ENCODE measurements around the gene TOX3. TPM values are rescaled to one million over a fixed set of nuclear protein-coding genes. Genes with fewer than 3 reads are reported as not detected.

TOX3 gene
- not detected in 2 replicates for total RNA-seq

DNA sequence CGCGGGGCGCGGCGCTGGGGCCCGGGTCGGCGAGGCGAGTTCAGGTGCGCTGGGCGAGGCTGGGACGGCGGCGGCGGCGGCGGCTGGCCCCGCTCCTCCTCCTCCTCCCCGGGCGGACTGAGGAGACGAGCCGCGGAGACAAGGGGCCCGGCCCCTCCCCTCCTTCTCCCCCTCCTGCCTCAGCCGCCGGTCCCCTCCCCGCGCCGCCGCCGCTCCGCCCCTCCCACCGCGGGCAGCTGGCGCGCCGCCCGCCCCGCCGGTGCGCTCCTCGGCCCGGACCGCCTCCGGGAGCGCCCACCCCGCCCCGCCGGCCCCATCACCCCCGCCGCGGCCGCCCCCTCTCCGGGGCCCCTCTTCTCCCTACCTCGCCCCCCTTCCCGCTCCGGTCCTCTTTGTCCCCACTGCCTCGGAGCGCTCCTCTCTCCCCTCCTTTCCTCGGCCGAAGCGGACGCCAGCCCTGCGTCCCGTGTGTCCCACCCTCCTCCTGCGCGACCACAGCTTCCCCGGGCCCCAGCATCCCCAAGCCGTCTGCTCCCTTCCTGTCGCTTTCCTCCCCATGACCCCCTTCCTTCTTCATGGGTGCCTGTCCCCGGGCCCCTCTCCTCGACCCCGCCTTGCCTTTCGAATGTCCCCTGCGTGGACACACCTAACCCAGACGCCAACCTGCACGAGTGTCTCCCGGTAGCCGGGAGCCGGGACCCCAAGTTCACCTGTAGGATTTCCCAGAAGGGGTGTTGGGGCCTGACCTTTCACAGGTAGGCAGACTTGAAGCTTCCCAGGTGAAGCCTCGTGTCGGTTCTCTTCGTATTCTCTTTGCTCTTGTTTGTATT lies at the start of gene TOX3:
TSS of gene TOX3 (minus strand) at position 140 of the 830 bp plus-strand sequence. CDS start 420 bp downstream, outside the sequence.
- H3K27me3 Mint-ChIP-seq: peaks cover 36% of the 10 kb centered on the region
- DNase-seq (no peak), ATAC-seq (ENCODE audit: low read depth) (no peak)
- H3K4me3 Mint-ChIP-seq: no peak within 1 kb of the TSS
- TF ChIP-seq, protein P1, sequence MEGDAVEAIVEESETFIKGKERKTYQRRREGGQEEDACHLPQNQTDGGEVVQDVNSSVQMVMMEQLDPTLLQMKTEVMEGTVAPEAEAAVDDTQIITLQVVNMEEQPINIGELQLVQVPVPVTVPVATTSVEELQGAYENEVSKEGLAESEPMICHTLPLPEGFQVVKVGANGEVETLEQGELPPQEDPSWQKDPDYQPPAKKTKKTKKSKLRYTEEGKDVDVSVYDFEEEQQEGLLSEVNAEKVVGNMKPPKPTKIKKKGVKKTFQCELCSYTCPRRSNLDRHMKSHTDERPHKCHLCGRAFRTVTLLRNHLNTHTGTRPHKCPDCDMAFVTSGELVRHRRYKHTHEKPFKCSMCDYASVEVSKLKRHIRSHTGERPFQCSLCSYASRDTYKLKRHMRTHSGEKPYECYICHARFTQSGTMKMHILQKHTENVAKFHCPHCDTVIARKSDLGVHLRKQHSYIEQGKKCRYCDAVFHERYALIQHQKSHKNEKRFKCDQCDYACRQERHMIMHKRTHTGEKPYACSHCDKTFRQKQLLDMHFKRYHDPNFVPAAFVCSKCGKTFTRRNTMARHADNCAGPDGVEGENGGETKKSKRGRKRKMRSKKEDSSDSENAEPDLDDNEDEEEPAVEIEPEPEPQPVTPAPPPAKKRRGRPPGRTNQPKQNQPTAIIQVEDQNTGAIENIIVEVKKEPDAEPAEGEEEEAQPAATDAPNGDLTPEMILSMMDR (IDR thresholded peaks at IDR 0.05): no peak
- intact Hi-C loops (cut with micrococcal nuclease): no loop called here
- ChIA-PET POLR2A (no interaction called here), CTCF (no interaction called here)
- no peak within 1 kb of the TSS for H3K27ac Mint-ChIP-seq
- no peaks in the 10 kb centered on the region for H3K9me3 Mint-ChIP-seq
- no peaks in the 10 kb centered on the region for H3K36me3 Mint-ChIP-seq (ENCODE audit: low read depth)
- peaks cover 10% of the 10 kb centered on the region for H3K4me1 Mint-ChIP-seq

DNA sequence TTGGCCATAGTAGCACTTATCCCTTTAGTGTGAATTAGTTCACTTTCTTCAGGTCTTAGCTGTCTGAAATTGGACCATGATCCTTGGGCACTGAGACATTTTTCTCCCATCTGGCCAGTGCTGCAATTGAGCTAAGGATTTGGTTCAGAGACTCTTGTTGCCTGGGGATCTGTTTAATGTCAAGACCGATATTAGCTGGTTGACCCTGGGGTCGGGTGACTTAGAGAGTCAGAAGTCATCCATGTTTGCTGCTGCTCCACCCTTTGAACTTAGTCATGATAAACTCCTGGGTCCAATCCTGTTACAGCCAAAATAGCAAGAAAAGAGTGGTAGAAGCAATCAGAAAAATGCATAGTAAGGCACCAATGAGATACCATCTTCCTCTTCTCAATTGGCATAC lies 45.8 kb upstream of the TOX3 start:
- H3K9me3 Mint-ChIP-seq: no peaks in the 10 kb centered on the region
- no peak overlapping the region for H3K27ac Mint-ChIP-seq
- TF ChIP-seq, protein P1 (IDR thresholded peaks at IDR 0.05): no peak
- no peak overlapping the region for H3K4me3 Mint-ChIP-seq
- CTCF ChIA-PET: no interaction called here
- intact Hi-C loops (cut with micrococcal nuclease): no loop called here
- H3K4me1 Mint-ChIP-seq: no peaks in the 10 kb centered on the region
- no peaks in the 10 kb centered on the region for H3K27me3 Mint-ChIP-seq
- ATAC-seq (ENCODE audit: low read depth): no peak
- no peak for DNase-seq
- no peaks in the 10 kb centered on the region for H3K36me3 Mint-ChIP-seq (ENCODE audit: low read depth)
- POLR2A ChIA-PET: no interaction called here

DNA sequence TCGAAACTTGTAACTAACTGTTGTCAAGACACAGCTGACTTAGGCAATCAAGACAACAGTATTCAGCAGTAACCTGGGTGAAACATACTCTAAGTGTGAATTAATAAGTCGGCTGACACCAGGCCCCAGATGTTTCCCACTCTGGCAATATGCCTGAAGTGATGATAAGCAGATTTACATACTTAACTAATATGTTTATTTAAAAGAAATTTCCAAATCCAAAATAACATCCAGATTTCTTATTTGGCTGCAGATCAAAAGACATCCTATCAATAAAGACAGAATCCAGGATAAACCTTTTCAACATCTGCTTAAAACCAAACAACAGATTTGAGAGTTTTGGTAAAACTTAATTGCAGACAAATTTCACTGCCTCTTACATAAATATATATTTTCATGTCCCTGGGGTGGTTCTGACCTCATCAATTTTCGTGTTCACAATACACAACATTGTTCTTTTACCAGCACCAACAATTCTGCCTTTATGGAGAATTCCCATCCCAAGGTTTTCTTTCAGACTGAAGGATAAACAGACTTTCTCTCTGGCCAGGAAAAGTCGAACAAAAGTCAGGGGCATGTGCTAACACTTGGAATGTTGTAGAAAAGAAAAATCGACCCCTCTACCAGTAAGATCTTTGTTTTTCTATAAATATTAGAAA lies 45.1 kb upstream of the TOX3 start:
- Mint-ChIP-seq H3K27ac (no peak overlapping the region), H3K9me3 (no peaks in the 10 kb centered on the region), H3K36me3 (ENCODE audit: low read depth) (no peaks in the 10 kb centered on the region), H3K4me1 (no peaks in the 10 kb centered on the region), H3K4me3 (no peak overlapping the region), H3K27me3 (no peaks in the 10 kb centered on the region)
- ATAC-seq (ENCODE audit: low read depth): no peak
- TF ChIP-seq, protein P1 (IDR thresholded peaks at IDR 0.05): no peak
- CTCF ChIA-PET: no interaction called here
- DNase-seq: no peak
- intact Hi-C loops (cut with micrococcal nuclease): no loop called here
- POLR2A ChIA-PET: no interaction called here

DNA sequence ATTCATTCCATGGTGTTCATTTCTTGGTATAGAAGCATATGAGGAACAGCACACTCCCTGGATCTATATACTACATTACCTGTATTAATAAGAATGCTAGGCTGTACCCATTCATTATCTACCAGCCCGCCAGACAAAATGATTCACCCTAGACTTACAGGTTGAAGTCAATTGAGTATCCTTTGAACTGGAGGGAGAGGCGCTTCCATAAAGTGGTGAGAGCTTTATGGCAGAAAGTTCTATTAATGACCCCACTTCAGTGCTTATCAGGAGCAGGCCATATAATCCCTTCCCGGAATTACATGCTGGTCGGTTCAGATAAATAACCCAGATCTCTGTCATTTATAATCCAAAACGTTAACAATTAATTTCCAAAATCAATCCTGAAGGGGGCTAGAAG lies 44.5 kb upstream of the TOX3 start:
- no peak for ATAC-seq (ENCODE audit: low read depth)
- no peak overlapping the region for H3K4me3 Mint-ChIP-seq

DNA sequence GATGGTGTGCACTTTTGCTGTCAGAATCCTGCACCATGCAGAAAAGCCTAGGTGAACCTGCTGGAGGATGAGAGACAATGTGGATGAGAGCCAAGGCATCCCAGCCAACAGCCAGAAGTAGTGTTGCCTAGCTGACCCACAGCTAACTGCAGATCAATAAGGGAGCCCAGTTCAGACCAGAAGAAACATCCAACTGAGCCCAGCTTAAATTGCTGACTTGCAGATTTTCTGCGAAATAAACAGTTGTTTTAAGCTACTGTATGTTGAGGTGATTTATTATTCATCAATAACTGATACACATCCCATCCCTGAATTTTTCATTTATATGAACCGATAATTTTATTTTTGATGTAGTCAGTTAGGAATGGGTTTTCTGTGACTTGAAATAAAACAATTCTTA lies 39.2 kb upstream of the TOX3 start:
- H3K27ac Mint-ChIP-seq: no peak overlapping the region
- H3K4me3 Mint-ChIP-seq: no peak overlapping the region
- no peaks in the 10 kb centered on the region for H3K4me1 Mint-ChIP-seq
- TF ChIP-seq, protein P1 (IDR thresholded peaks at IDR 0.05): no peak
- ChIA-PET CTCF (no interaction called here), POLR2A (no interaction called here)
- DNase-seq (no peak), ATAC-seq (ENCODE audit: low read depth) (no peak)
- intact Hi-C loops (cut with micrococcal nuclease): no loop called here
- H3K27me3 Mint-ChIP-seq: no peaks in the 10 kb centered on the region
- H3K9me3 Mint-ChIP-seq: no peaks in the 10 kb centered on the region
- no peaks in the 10 kb centered on the region for H3K36me3 Mint-ChIP-seq (ENCODE audit: low read depth)

More for the DNA sequence above, 44.5 kb upstream of the TOX3 start:
- no peak for DNase-seq
- H3K36me3 Mint-ChIP-seq (ENCODE audit: low read depth): no peaks in the 10 kb centered on the region
- ChIA-PET POLR2A (no interaction called here), CTCF (no interaction called here)
- H3K27ac Mint-ChIP-seq: no peak overlapping the region
- intact Hi-C loops (cut with micrococcal nuclease): no loop called here
- no peaks in the 10 kb centered on the region for H3K27me3 Mint-ChIP-seq
- no peaks in the 10 kb centered on the region for H3K9me3 Mint-ChIP-seq
- TF ChIP-seq, protein P1 (IDR thresholded peaks at IDR 0.05): no peak
- H3K4me1 Mint-ChIP-seq: no peaks in the 10 kb centered on the region
